Raji (cell line): Measurements from ENCODE around the gene ATP6V0C.

Experiments used
- POLR2A ChIP-seq: IDR thresholded peaks from 2 replicates; pipeline ENCODE4 v1.6.1; 2011; ENCODE audit warnings: low read depth, low read length, control low read depth; ENCODE audit not compliant: insufficient read depth

Gene ATP6V0C

GRCh38 chr16:2471653-2472487, 41.9 kb upstream of the ATP6V0C start:
- TF ChIP-seq POLR2A = peak; percentile 33; the same call in 1 of the 2 replicates

GRCh38 chr16:2472488-2472864, 41.3 kb upstream of the ATP6V0C start:
- TF ChIP-seq POLR2A = no peak

- peak; percentile 53 for TF ChIP-seq POLR2A
Observed at GRCh38 chr16:2472885-2473445, 40.8 kb upstream of the ATP6V0C start.

GRCh38 chr16:2473446-2473926, 40.3 kb upstream of the ATP6V0C start:
- TF ChIP-seq POLR2A = peak; percentile 43

GRCh38 chr16:2473999-2474876, 39.5 kb upstream of the ATP6V0C start:
- peak; percentile 73 for TF ChIP-seq POLR2A

GRCh38 chr16:2474877-2475412, 38.8 kb upstream of the ATP6V0C start, which contains the start of gene TBC1D24:
Gene TBC1D24 (plus strand): TSS chr16:2475127. CDS start chr16:2496149, 21,022 bp downstream.
- TF ChIP-seq POLR2A = peak; percentile 75

- TF ChIP-seq POLR2A = no peak
Observed at GRCh38 chr16:2475413-2476344, 38.1 kb upstream of the ATP6V0C start.

- TF ChIP-seq POLR2A = no peak
Observed at GRCh38 chr16:2476345-2476720, 37.4 kb upstream of the ATP6V0C start.

GRCh38 chr16:2476741-2477140, 37.0 kb upstream of the ATP6V0C start:
- no peak for TF ChIP-seq POLR2A

- no peak for TF ChIP-seq POLR2A
Observed at GRCh38 chr16:2477327-2477726, 36.4 kb upstream of the ATP6V0C start.

GRCh38 chr16:2478279-2478678, 35.5 kb upstream of the ATP6V0C start:
- no peak for TF ChIP-seq POLR2A

GRCh38 chr16:2480948-2481347, 32.8 kb upstream of the ATP6V0C start:
- no peak for TF ChIP-seq POLR2A

- no peak for TF ChIP-seq POLR2A
Observed at GRCh38 chr16:2481676-2482075, 32.1 kb upstream of the ATP6V0C start.

- no peak for TF ChIP-seq POLR2A
Observed at GRCh38 chr16:2482249-2482648, 31.5 kb upstream of the ATP6V0C start.

- no peak for TF ChIP-seq POLR2A
Observed at GRCh38 chr16:2482708-2483534, 30.8 kb upstream of the ATP6V0C start.
